K562 (cell line): ENCODE measurements around the gene ENPP7. TPM values are rescaled to one million over a fixed set of nuclear protein-coding genes. Genes with fewer than 3 reads are reported as not detected.

ENCODE experiments used
- NCOR1 ChIP-seq: fragments of 450-650 bp; IDR thresholded peaks from 2 replicates; pipeline ENCODE4 v1.6.1; 2016; ENCODE audit warnings: mild to moderate bottlenecking, moderate library complexity
- PBX2 ChIP-seq, 2 experiments: IDR thresholded peaks in 1 of 2; conservative IDR thresholded peaks in 1 of 2; 2 replicates each; pipeline ENCODE4 v1.6.1; 2016; ENCODE audit warnings: low read depth in 2 of 2, mild to moderate bottlenecking in 1 of 2, missing compliant biosample characterization in 1 of 2, missing genetic modification characterization in 1 of 2, moderate library complexity in 1 of 2
- PPARD ChIP-seq: fragments of 250-450 bp; sonication (Bioruptor Pico); IDR thresholded peaks from 2 replicates; pipeline ENCODE4 v1.8.0; 2022; ENCODE audit warnings: inconsistent platforms, mild to moderate bottlenecking, moderate library complexity
- SRSF1 ChIP-seq: fragments of 200-400 bp; formaldehyde crosslinking; IDR thresholded peaks from 2 replicates; pipeline ENCODE4 v1.6.1; 2017; ENCODE audit warnings: mild to moderate bottlenecking, low read depth, low read length, moderate library complexity
- THAP7 ChIP-seq: fragments of 250-450 bp; sonication (Bioruptor Pico); IDR thresholded peaks from 2 replicates; pipeline ENCODE4 v1.5.0; 2021
- UBTF ChIP-seq, 2 experiments: IDR thresholded peaks; 2 replicates each; pipeline ENCODE4 v1.6.1; 2012; ENCODE audit warnings: improper control_type of control experiment in 2 of 2, low read depth in 2 of 2, low read length in 2 of 2, borderline replicate concordance in 1 of 2
- ZNF445 ChIP-seq: fragments of 250-450 bp; sonication (Bioruptor Pico); IDR thresholded peaks from 2 replicates; pipeline ENCODE4 v1.4.0; 2020; ENCODE audit warnings: low read depth, mild to moderate bottlenecking, moderate library complexity
- ZNF507 ChIP-seq: conservative IDR thresholded peaks from 2 replicates; pipeline ENCODE4 v1.6.1; 2017; ENCODE audit warnings: missing genetic modification characterization, missing compliant biosample characterization
- polyA plus RNA-seq, 8 experiments: library from polyadenylated mRNA; depleted of rRNA in 4 of 8; stranded (reverse) in 5 of 8; unstranded in 3 of 8; fragments of >200 nt; fragmentation: Nextera tagmentation in 2 of 8; fragmentation: Illumina TruSeq in 1 of 8; extraction: Ambion mirVana in 2 of 8; extraction: Trizol in 1 of 8; gene quantifications; 2 replicates each; pipeline versions ENCODE4 v1.2.1 to v1.2.3, GENCODE V29; 2011 to 2014; ENCODE audit warnings: inconsistent platforms in 1 of 8, missing spikeins in 1 of 8
- total RNA-seq, 7 experiments: library from RNA; depleted of rRNA in 6 of 7; stranded (reverse); fragments of >200 nt in 6 of 7; fragmentation: Illumina TruSeq in 2 of 7; extraction: Trizol in 2 of 7; gene quantifications; 2 replicates each; pipeline versions ENCODE4 v1.2.1 to v1.2.3, GENCODE V29; 2011 to 2021; ENCODE audit warnings: low replicate concordance in 1 of 7

Gene ENPP7
- total and polyA plus RNA-seq, 9 of the 15 experiments (the other 6 are each of a cell fraction or from before 2014, with no cell fraction given): not detected

- TF ChIP-seq UBTF (IDR thresholded peaks at IDR 0.05; ENCODE audit: borderline replicate concordance in 1 of 2, low read depth in 2 of 2, low read length in 2 of 2) (no peak), SRSF1 (no peak), ZNF507 (no peak), PBX2 (CRISPR knock-in tag; IDR thresholded peaks at IDR 0.05; ENCODE audit: low read depth) (no peak), PBX2 (tag; conservative IDR thresholded peaks at IDR 0.05; ENCODE audit: low read depth) (no peak), NCOR1 (no peak), PPARD (CRISPR knock-in tag) (no peak), THAP7 (no peak), ZNF445 (CRISPR knock-in tag) (no peak)
- TF ChIP-seq, all 486 proteins: peak for 0
Observed at GRCh38 chr17:79691931-79692330, 38.8 kb upstream of the ENPP7 start (continued).
